Activated T-helper 1 cell treated with anti-CD3 and anti-CD28 coated beads, Interleukin-2, amount 50 U/mL, for 16 hours (primary cell): ENCODE data around the gene RSPO4.

Source experiments
- DNase-seq, 2 donors: peaks; one replicate each; pipeline ENCODE4 v3.0.0-alpha.2; 2020; ENCODE audit warnings: low read depth in 1 of 2, low spot score in 1 of 2

Gene RSPO4

DNA sequence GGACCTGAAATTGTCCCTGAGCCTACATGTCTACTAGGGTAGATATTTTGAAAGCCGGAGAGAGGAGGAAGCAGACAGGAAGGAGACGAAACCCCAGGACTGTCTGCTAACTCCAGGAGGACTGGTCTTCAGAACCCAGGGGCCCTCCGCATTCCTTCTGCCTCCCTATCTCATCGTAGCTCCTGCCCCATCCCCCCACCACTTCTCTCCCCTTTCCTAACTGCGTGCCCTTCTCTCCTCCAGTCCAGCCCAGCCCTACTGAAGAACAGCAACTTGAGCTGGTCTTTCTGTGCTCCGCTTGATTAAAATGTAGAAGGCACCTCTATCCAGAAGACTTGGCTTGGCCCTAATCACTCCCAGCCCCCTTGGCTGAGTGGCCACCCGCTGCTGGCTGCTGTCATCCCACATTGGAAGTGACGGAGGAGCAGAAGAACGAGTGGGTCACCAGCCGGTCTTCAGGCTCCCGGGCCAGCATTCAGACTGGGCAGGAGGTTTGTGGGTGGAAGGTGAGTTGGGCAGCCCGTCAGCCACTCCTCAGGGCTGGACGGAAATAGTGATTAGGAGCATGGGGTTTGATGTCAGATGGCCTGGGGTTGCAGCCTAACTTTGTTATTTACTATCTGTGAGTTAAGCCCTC, 57.2 kb downstream of the RSPO4 start:
- DNase-seq = no peak

- no peak for DNase-seq
Measured at GRCh38 chr20:944148-944547, 58.0 kb downstream of the RSPO4 start.

GRCh38 chr20:942611-943010, 59.5 kb downstream of the RSPO4 start:
- DNase-seq = no peak

- DNase-seq = no peak
Measured at GRCh38 chr20:940926-941325, 61.2 kb downstream of the RSPO4 start.

GRCh38 chr20:939606-940005, 62.5 kb downstream of the RSPO4 start:
- no peak for DNase-seq

- DNase-seq = no peak
Measured at GRCh38 chr20:934186-934840, 67.8 kb downstream of the RSPO4 start.

DNA sequence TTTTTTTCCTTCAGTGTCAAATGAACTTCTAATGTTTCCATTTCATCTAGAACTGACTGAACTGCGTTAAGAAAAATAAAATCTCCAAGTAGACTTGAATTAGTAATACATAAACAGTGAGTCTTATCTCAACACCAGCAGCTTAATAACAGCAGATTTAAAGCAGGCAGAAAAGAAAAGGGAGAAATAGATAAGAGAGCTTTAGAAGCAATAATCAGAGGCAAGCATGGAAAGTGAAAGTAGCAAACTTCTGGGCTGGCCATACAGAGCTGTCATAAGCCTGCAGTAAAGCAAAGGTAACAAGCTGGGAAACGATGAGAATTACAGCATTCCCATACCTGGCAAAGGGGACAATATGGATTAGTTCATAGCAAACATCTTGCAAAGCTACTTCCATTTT, 69.1 kb downstream of the RSPO4 start:
- DNase-seq = no peak

GRCh38 chr20:931401-931800, 70.7 kb downstream of the RSPO4 start:
- no peak for DNase-seq

- DNase-seq = no peak
Measured at GRCh38 chr20:926670-927069, 75.4 kb downstream of the RSPO4 start.

- DNase-seq = no peak
Measured at GRCh38 chr20:925516-925915, 76.6 kb downstream of the RSPO4 start.

DNA sequence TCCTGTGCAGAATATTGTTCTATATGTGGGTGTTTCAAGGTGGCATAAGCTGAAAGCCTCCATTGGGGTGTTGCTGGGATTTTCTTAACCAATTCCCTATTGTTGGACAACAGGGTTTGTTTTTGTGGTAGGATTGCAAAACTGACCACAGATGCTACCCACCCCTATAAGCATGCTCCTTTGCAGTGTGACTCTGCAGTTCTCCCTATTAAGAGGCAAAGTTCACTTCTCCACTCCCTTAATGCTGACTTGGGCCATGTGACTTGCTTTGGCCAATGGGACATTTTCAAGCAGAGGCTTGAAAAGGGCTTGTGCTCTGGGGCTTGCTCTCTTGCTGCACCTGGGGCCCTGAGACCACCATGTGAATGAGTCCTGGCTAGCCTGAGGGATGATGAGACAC, 77.5 kb downstream of the RSPO4 start:
- no peak for DNase-seq

- DNase-seq = no peak
Measured at GRCh38 chr20:922781-923180, 79.3 kb downstream of the RSPO4 start.

GRCh38 chr20:921068-921467, 81.0 kb downstream of the RSPO4 start:
- DNase-seq = no peak

DNA sequence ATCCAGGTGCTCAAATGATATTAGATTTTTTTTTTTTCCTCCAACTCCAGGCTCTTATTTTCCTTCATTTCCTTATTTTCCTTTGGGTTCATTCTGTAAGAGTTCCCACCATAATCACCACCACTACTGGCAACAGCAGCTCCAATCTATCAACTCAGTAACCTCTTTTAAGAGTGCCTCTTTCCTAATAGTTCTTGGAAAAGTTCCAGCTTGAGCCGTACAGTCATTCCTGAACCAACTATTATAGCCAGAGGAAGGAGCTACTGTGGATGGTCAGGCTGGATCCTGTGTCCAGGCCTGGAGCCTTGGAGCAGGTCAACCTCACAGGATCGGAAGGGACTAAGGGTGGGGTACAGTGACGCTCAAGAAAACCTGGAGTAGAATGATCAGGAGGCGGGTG, 81.8 kb downstream of the RSPO4 start:
- no peak for DNase-seq

GRCh38 chr20:919491-919916, 82.6 kb downstream of the RSPO4 start:
- no peak for DNase-seq

DNA sequence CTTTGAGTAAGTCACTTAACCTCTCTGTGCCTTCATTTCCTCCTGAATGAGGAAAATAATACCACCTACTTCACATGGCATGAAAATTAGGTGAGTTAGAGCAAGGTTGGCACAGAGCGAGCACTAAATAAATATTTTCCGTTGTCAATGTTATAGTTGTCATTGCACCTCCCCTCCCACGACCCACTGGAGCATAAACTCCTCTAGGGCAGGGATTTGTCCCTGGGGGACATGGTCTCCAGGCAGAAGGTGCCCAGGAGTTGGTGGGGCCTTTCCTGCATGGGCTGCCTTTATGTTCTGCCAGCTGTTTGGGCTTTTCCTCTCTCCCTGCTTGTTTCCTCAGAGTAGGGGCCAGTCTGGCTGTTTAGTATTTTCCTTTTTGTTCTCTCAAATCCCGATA, 84.7 kb downstream of the RSPO4 start:
- no peak for DNase-seq

DNA sequence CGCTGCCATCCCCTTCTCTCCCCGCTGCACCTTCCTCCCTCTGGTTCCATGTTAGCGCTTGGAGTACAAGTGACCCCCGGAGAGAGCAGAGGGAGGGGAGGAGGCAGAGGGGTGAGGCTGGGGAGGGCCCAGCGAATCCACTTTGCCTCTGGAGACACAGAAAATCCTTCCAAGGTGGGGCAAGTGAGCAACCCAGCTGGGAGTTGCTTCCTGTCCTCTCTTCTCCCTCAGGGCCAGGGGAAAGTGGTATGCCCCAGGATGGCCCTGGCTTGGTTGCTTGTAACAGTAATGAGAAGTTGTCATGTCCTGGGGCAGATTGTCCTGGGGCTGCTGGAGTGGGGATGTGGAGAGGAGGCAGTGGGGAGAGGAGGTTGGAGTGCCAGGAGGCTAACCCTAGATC, 85.3 kb downstream of the RSPO4 start:
- no peak for DNase-seq

DNA sequence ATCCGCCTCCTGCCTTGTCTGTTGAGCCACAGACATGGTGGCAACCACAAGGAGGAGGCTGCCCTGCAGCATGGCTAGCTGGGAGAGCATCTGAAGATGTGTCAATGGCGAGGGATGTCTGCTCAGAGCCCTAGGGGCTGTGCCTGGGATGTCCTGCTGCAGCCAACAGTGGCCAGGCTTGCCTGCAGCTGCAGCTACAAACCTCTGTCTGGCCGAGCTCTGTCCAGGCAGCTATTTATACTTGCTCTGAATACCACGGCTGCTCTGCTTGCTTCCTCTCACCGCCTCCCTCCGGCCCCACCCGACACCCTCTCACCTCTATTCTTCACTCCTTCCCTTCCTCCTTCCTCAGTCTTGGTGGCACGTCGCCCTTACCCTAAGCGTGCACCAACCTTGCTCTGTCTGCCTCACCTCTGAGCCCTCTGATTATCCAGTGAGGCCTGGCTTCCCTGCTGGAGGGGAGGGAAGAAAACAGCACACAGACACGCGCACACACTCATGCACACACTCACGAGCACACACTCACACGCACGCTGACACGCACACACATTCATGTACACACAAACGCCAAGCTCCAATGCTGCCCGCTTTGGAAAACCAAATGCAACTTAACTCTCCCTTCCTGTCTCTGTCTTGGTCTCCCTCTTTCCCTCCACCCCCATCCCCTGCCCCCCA, 85.8 kb downstream of the RSPO4 start, which contains the start of gene ANGPT4:
TSS of gene ANGPT4 (minus strand) at position 210 of the 675 bp plus-strand sequence. CDS start at position 90, 120 bp downstream.
- DNase-seq = no peak

DNA sequence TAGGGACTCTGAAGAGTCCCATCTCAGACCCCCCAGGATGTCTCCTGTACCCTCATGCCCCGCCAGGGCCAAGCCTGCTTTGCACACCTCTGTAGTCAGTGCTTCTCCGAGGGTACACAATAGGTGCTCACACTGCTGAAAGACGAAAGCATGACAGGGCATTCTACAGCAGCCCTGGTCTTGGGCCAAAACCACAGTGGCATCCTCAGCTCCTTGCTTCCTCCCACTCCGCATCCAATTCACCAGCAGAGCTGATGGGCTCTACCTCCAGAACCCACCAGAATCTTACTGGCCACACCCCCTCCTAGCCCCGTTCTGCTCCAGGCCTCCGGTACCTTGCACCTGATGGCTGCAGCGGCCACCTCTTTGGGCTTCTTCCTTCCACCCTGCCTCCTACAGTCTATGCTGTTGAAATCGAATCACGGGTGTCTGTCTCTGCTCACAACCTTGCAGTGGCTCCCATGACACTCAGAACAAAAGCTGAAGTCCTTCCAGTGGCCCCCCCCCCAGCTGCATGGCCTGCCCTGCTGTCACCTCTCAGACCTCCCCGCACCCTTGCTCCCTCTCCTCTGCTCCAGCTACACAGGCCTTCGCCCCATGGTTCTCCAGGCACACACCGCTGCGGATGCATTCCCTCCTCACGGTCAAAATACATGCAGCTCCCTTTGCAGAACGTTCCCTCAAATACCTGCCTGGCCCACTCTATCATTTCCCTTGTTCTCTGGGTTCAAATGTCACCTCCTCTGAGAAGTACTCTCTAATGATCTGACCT, 87.2 kb downstream of the RSPO4 start:
- no peak for DNase-seq

GRCh38 chr20:913306-913849, 88.7 kb downstream of the RSPO4 start:
- no peak for DNase-seq

DNA sequence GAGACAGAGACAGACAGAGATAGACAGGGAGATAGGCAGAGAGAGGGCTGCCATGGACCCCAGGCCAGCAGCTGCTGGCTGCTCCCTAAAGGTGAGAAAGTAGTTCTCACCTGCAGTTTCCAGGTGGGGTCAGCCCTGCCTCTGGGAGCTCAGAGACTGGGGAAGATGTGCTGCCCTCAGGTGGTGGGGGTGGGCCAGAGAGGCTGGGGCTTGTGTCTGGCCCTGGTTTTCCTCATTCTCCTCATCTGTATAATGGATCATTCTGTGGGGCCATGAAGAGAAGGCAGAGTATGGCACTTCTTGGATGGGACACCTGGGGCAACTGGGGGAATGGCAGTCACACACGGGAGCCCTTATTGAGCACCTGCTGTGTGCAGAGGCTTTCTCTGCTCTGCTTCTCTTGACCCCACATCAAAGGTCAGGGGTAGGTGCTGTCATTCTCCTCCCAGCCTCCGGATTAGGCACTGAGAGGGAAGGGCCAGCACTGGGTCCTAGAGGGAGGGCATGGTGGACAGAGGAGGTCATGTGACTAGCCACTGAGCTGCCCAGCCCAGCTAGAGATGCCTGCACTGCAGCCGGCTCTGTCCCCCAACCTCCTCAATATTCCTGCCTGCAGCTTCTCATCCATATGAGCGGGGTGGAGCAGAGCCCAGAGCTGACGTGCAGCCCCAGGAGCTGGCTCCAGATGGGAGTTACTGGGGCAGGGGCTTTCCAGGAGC, 90.1 kb downstream of the RSPO4 start:
- no peak for DNase-seq
